ENCODE results near the gene PXDC1. TPM values are rescaled to one million over a fixed set of nuclear protein-coding genes. Genes with fewer than 3 reads are reported as not detected.

PXDC1 gene
- total RNA-seq, 1 experiment from 2014 or later, result 6.3 TPM

- H3K4me2 ChIP-seq (ENCODE audit: low read length), result no peak overlapping the region
- POLR2A ChIA-PET, result no interaction called here
Observed at GRCh38 chr6:3687847-3688246, 63.7 kb downstream of the PXDC1 start.

GRCh38 chr6:3683331-3683730 is 68.2 kb downstream of the PXDC1 start:
- Histone ChIP-seq H4K20me1 (ENCODE audit: insufficient read depth) (no peaks in the 10 kb centered on the region), H3K79me2 (ENCODE audit: insufficient read depth, low read length) (no peaks in the 10 kb centered on the region), H3K27me3 (ENCODE audit: insufficient read depth, low read length) (no peaks in the 10 kb centered on the region), H3K4me3 (replicated peaks in 1 of 2; ENCODE audit: low read depth in 1 of 2, low read length in 2 of 2) (no peak overlapping the region), H3K4me1 (ENCODE audit: control insufficient read depth in 1 of 2, insufficient read depth in 2 of 2, low read length in 2 of 2) (no peaks in the 10 kb centered on the region), H3K36me3 (ENCODE audit: control insufficient read depth in 1 of 2, insufficient read depth in 2 of 2, low read length in 2 of 2) (no peaks in the 10 kb centered on the region), H3K27ac (ENCODE audit: low read depth, low read length) (no peak overlapping the region), H3K9me2 (ENCODE audit: insufficient read depth) (no peaks in the 10 kb centered on the region), H3K9me3 (ENCODE audit: control insufficient read depth in 1 of 2, insufficient read depth in 1 of 2, low read depth in 1 of 2, low read length in 2 of 2) (no peaks in the 10 kb centered on the region), H3K9ac (ENCODE audit: low read length) (no peak overlapping the region), H2AFZ (ENCODE audit: low read depth, low read length, poor library complexity, severe bottlenecking) (no peak overlapping the region), H3K4me2 (ENCODE audit: low read length) (no peak overlapping the region)
- intact Hi-C loops (cut with micrococcal nuclease), result no loop called here
- TF ChIP-seq ZBTB33 (IDR thresholded peaks at IDR 0.05; ENCODE audit: extremely low read depth, insufficient replicate concordance, low read length) (no peak), CTCF (IDR thresholded peaks at IDR 0.05 in 2 of 3, conservative IDR thresholded peaks at IDR 0.05 in 1 of 3; ENCODE audit: borderline replicate concordance in 1 of 3, insufficient read depth in 1 of 3, low read depth in 2 of 3, low read length in 2 of 3) (no peak), ELF1 (IDR thresholded peaks at IDR 0.05; ENCODE audit: borderline replicate concordance, low read depth) (no peak), JUND (IDR thresholded peaks at IDR 0.05) (no peak)
- DNase-seq (ENCODE audit: low read depth, low spot score) (no peak), ATAC-seq (no peak)
- RAD21 ChIA-PET (ENCODE audit: low non-redundant PET in 1 of 2, low total read pairs in 2 of 2, uncharacterized antibody in 2 of 2, unreplicated experiment in 2 of 2), result no interaction called here
- no TSS peak for BruUV-seq (replicated peaks)
- POLR2A ChIA-PET, result no interaction called here
- CTCF ChIA-PET, result no interaction called here

More at GRCh38 chr6:3687847-3688246, 63.7 kb downstream of the PXDC1 start:
- Histone ChIP-seq H3K4me1 (ENCODE audit: control insufficient read depth in 1 of 2, insufficient read depth in 2 of 2, low read length in 2 of 2) (no peaks in the 10 kb centered on the region), H3K4me3 (replicated peaks in 1 of 2; ENCODE audit: low read depth in 1 of 2, low read length in 2 of 2) (no peak overlapping the region), H3K79me2 (ENCODE audit: insufficient read depth, low read length) (no peaks in the 10 kb centered on the region), H3K36me3 (ENCODE audit: control insufficient read depth in 1 of 2, insufficient read depth in 2 of 2, low read length in 2 of 2) (no peaks in the 10 kb centered on the region), H3K27me3 (ENCODE audit: insufficient read depth, low read length) (no peaks in the 10 kb centered on the region), H4K20me1 (ENCODE audit: insufficient read depth) (no peaks in the 10 kb centered on the region), H2AFZ (ENCODE audit: low read depth, low read length, poor library complexity, severe bottlenecking) (no peak overlapping the region), H3K9ac (ENCODE audit: low read length) (no peak overlapping the region), H3K9me3 (ENCODE audit: control insufficient read depth in 1 of 2, insufficient read depth in 1 of 2, low read depth in 1 of 2, low read length in 2 of 2) (no peaks in the 10 kb centered on the region), H3K27ac (ENCODE audit: low read depth, low read length) (no peak overlapping the region), H3K9me2 (ENCODE audit: insufficient read depth) (no peaks in the 10 kb centered on the region)
- BruUV-seq (replicated peaks), result no TSS peak
- RAD21 ChIA-PET (ENCODE audit: low non-redundant PET in 1 of 2, low total read pairs in 2 of 2, uncharacterized antibody in 2 of 2, unreplicated experiment in 2 of 2), result no interaction called here
- TF ChIP-seq ZNF274 (IDR thresholded peaks at IDR 0.05; ENCODE audit: low read depth, low read length) (no peak), POLR2A (IDR thresholded peaks at IDR 0.05; ENCODE audit: borderline replicate concordance, extremely low read depth, insufficient read depth, insufficient read length) (no peak), SIN3A (IDR thresholded peaks at IDR 0.05; ENCODE audit: low read depth) (no peak), ATF3 (IDR thresholded peaks at IDR 0.05) (no peak), FOSL1 (IDR thresholded peaks at IDR 0.05; ENCODE audit: low read depth) (no peak), ZFX (IDR thresholded peaks at IDR 0.05) (no peak), RAD21 (IDR thresholded peaks at IDR 0.05; ENCODE audit: low read depth) (no peak), EGR1 (IDR thresholded peaks at IDR 0.05; ENCODE audit: low read depth) (no peak), POLR2AphosphoS5 (IDR thresholded peaks at IDR 0.05; ENCODE audit: low read depth, low read length) (no peak), SRF (IDR thresholded peaks at IDR 0.05; ENCODE audit: low read depth) (no peak), SP1 (IDR thresholded peaks at IDR 0.05; ENCODE audit: low read depth) (no peak), MAX (IDR thresholded peaks at IDR 0.05) (no peak), JUND (IDR thresholded peaks at IDR 0.05) (no peak), YY1 (IDR thresholded peaks at IDR 0.05; ENCODE audit: extremely low read depth, insufficient replicate concordance, low read depth, low read length) (no peak), ELF1 (IDR thresholded peaks at IDR 0.05; ENCODE audit: borderline replicate concordance, low read depth) (no peak), CBX3 (IDR thresholded peaks at IDR 0.05; ENCODE audit: low read depth) (no peak)
- ATAC-seq (no peak), DNase-seq (ENCODE audit: low read depth, low spot score) (no peak)
- CTCF ChIA-PET, result no interaction called here
- intact Hi-C loops (cut with micrococcal nuclease), result no loop called here
